Measurements from ENCODE around the gene SLC16A3.
"Not testable (repeated sequence)": the region's sequence is repeated elsewhere in the genome, so short reads cannot be mapped to it uniquely, and the experiment has no call there.

Gene SLC16A3

DNA sequence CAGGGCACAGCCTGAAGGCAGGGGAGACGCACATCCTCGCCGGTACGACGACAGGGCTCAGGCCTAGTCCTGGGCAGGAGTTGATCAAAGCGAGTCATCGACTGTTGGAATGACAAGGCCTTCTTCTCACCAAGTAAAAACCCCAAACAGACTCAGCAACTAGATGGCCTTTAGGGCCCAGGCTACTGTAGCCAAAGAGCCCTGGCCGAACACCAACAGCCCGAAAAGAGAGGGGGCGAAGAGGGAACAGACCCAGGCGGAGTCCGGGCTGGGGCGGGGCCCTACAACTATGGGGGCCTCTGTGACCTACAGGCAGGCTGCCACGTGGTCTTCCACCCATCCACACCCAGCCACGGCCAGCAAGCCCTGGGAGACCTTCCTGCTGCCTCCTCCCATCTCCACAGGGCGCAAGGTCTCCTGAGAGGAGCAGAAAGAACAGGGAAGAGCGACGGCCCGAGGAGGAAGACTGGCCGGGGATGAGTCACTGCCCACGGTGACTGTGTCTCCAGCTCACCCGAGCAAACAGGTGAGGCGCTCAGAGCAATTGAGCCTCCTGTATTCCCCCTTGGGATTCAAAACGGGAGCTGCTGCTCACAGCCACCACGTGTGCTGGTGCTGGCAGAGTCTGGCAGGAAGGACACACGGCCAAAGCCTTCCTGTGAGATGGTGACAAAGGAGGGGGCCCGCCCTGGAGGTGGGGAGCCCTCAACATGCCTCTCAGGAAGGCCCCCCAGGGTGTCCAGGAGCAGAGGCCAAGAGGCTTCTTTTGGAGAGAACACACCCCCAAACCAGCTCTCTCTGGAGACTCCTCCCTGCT, 17.7 kb downstream of the SLC16A3 start:
- no peak for DNase-seq (ENCODE audit: low read depth in 2 of 3, low spot score in 1 of 3)

- DNase-seq (ENCODE audit: low read depth in 2 of 3, low spot score in 1 of 3): no peak
Observed at GRCh38 chr17:82247182-82247823, 18.5 kb downstream of the SLC16A3 start.

GRCh38 chr17:82247856-82248671, 19.2 kb downstream of the SLC16A3 start:
- DNase-seq (ENCODE audit: low read depth in 2 of 3, low spot score in 1 of 3): no peak

DNA sequence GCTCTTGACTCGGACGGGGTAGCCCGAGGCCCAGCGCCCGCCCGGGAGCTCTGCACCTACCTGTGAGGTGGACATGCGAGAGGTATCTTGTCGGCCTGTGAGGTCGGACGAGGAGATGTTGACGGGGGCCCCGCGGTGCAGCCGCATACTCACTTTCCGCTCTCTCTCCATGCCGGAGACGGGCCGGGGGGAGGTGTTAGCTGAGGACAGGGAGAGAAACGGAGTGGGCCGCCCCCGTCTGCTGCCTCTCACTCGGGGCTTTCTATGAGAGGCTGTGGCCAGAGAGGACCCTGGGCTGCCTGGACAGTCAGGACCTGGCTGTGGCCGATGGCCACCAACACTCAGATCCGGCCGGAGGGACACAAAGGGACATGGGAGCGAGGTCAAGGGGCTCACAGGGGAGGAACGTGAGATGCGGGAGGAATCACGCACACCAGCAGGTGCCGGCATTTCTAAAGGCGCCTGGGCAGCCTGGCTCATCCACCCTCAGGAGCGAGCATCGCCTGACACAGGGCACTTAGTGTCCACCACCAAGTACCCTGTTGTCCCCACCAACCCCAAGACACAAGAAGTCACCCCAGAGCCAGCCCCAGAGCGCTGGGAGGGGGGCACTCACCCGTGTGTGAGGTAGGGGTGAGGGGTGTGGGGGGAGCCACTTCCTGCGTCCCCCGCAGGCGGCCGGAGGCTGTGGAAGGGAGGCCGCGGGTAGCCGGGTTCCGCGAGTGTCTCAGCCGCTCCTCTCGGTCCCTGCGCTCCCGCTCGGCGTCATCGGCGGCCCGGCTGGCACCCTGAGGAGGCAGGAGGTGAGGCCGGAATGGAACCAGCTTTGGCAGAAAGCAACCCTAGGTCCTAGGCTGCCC, 20.2 kb downstream of the SLC16A3 start:
- DNase-seq (ENCODE audit: low read depth in 2 of 3, low spot score in 1 of 3): no peak

- DNase-seq (ENCODE audit: low read depth in 2 of 3, low spot score in 1 of 3): no peak
Observed at GRCh38 chr17:82249896-82250581, 21.2 kb downstream of the SLC16A3 start.

GRCh38 chr17:82250868-82251500, 22.1 kb downstream of the SLC16A3 start:
- DNase-seq (ENCODE audit: low read depth in 2 of 3, low spot score in 1 of 3): no peak

GRCh38 chr17:82252511-82253178, 23.8 kb downstream of the SLC16A3 start:
- no peak for DNase-seq (ENCODE audit: low read depth in 2 of 3, low spot score in 1 of 3)

GRCh38 chr17:82253179-82253544, 24.3 kb downstream of the SLC16A3 start:
- no peak for DNase-seq (ENCODE audit: low read depth in 2 of 3, low spot score in 1 of 3)

GRCh38 chr17:82254096-82254495, 25.3 kb downstream of the SLC16A3 start:
- not testable (repeated sequence) for DNase-seq (ENCODE audit: low read depth in 2 of 3, low spot score in 1 of 3)

DNA sequence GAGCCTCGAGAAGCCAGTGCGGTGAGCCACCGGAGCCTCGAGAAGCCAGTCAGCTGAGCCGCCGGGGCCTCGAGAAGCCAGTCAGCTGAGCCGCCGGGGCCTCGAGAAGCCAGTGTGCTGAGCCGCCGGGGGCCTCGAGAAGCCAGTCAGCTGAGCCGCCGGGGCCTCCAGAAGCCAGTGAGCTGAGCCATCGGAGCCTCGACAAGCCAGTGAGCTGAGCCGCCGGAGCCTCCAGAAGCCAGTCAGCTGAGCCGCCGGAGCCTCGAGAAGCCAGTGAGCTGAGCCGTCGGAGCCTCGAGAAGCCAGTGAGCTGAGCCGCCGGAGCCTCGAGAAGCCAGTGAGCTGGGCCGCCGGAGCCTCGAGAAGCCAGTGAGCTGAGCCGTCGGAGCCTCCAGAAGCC, 25.9 kb downstream of the SLC16A3 start:
- DNase-seq (ENCODE audit: low read depth in 2 of 3, low spot score in 1 of 3): not testable (repeated sequence)

GRCh38 chr17:82255402-82255972, 26.6 kb downstream of the SLC16A3 start:
- no peak for DNase-seq (ENCODE audit: low read depth in 2 of 3, low spot score in 1 of 3)

DNA sequence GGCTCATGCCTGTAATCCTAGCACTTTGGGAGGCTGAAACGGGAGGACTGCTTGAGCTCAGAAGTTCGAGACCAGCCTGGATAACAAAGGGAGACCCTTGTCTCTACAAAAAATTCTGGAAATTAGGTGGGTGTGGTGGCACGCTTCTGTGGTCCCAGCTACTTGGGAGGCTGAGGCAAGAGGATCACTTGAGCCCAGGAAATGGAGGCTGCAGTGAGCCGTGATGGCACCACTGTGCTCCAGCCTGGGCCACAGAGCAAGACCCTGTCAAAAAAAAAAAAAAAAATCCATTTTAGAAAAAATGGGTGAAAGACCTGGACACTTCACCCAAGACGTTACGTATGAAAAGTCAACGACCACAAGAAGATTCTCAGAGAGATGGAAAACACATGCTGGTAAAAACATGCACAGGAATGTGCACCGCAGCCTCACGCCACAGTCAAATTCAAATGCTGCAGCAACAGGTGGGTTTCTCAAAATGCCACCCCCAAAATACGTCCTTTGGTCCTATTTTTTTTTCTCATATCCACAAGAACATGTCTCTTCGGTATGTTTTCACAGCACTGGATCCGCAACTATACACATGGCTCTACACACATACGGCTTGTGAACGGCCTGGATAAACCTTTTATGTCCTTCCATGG, 27.5 kb downstream of the SLC16A3 start:
- DNase-seq (ENCODE audit: low read depth in 2 of 3, low spot score in 1 of 3): no peak

DNA sequence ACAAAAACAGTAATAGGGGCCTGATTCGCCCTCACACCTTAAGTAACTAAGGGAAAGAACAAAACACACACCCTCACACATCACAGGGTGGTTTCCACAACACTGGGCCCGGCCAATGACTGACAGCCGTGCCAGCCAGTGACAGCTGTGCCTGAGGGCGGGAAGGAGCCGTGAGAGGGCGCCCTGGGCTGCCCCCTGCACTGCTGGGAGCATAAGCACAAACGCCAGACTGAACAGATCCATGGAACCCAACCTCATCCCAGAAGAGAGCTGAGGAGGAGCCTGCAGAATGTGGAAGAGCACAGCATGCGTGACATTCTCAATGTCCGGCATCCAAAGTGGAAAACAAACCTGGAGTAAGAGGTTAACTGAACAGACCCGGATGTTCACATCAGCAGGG, 28.6 kb downstream of the SLC16A3 start:
- DNase-seq (ENCODE audit: low read depth in 2 of 3, low spot score in 1 of 3): no peak

- no peak for DNase-seq (ENCODE audit: low read depth in 2 of 3, low spot score in 1 of 3)
Observed at GRCh38 chr17:82258555-82258954, 29.7 kb downstream of the SLC16A3 start.

DNA sequence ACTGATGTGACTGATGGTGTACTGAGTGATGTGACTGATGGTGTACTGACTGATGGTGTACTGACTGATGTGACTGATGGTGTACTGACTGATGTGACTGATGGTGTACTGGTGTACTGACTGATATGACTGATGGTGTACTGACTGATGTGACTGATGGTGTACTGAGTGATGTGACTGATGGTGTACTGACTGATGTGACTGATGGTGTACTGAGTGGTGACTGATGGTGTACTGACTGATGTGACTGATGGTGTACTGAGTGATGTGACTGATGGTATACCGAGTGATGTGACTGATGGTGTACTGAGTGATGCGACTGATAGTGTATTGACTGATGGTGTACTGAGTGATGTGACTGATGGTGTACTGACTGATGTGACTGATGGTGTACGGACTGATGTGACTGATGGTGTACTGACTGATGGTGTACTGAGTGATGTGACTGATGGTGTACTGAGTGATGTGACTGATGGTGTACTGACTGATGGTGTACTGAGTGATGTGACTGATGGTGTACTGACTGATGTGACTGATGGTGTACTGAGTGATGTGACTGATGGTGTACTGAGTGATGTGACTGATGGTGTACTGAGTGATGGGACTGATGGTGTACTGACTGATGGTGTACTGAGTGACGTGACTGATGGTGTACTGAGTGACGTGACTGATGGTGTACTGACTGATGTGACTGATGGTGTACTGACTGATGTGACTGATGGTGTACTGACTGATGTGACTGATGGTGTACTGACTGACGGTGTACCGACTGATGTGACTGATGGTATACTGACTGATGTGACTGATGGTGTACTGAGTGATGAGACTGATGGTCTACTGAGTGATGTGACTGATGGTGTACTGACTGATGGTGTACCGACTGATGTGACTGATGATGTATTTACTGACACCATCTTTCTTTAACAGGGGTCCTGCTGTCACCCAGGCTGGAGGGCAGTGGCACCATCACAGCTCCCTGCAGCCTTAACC, 31.4 kb downstream of the SLC16A3 start:
- DNase-seq (ENCODE audit: low read depth in 2 of 3, low spot score in 1 of 3): not testable (repeated sequence)

DNA sequence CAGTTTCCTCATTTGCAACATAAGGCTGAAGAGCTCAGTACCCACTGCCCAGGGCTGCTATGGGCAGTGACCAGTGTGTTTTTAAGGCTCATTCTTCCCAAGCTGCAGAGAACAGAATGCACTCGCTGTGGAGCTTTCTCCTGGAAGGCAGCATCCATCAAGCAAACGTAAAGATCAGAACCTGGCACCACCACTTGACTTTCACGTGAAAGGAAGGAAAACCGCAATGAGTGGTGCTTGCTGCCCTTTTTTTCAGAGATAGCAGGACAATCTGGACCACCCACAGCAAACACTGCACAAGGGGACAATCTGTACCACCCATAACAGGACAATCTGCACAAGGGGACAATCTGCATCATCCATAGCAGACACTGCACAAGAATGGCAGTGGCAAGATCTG, 33.5 kb downstream of the SLC16A3 start:
- DNase-seq (ENCODE audit: low read depth in 2 of 3, low spot score in 1 of 3): no peak

- DNase-seq (ENCODE audit: low read depth in 2 of 3, low spot score in 1 of 3): no peak
Observed at GRCh38 chr17:82263641-82264040, 34.8 kb downstream of the SLC16A3 start.

Measured in stimulated activated CD4-positive, alpha-beta T cell treated with anti-CD3 and anti-CD28 coated beads, Interleukin-12 subunit alpha, Interleukin-12 subunit beta, amount 100 ng/mL, for 48 hours (primary cell).